HTR-8/SVneo (cell line): ENCODE measurements around the gene FAH.

ENCODE experiments used
- DNase-seq: peaks from one replicate; pipeline ENCODE4 v3.0.0; 2011; ENCODE audit warnings: low spot score, mixed read lengths; ENCODE audit not compliant: insufficient read length
- FAIRE-seq: peaks from 2 replicates; lab custom pipeline; 2011; peaks lifted over from hg19 to GRCh38; lab: Jason Lieb, UNC

Gene FAH

DNA sequence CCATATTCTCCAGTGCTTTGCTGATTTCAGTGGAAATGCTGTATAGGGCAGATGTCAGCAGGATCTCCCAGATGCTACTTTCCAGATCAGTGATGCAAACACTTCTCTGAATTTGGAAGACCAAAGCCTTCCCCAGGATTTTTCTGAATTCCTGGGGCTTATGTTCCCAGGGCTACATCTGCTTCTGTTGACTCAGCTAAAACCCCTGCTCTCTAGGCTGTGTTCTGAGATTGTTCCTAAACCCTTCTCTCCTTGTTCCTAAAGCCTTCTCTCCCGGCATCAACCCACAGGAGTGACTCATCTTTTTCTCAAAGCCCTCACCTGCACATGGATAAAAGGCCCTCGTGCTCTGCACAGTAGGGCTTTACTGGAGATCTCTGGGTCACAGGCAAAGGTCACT, 35.5 kb downstream of the FAH start:
- DNase-seq: no peak
- no peak for FAIRE-seq

DNA sequence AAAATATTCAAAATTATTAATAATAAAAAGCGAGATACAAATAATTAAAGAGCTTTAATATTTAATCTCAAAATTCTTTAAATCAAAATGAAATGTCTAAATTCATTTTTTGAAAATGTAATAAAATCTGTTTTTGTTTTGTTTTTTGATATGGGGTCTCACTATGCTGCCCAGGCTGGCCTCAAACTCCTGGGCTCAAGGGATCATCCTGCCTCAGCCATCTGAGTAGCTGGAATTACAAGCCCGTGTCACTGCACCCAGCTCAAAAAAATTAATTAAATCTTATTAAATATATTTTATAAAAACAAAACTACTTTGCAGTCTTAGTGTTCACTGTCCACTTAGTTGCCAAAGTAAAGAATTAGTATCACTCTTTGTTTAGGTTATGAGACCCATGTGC, 38.4 kb downstream of the FAH start:
- FAIRE-seq (no peak), DNase-seq (no peak)

DNA sequence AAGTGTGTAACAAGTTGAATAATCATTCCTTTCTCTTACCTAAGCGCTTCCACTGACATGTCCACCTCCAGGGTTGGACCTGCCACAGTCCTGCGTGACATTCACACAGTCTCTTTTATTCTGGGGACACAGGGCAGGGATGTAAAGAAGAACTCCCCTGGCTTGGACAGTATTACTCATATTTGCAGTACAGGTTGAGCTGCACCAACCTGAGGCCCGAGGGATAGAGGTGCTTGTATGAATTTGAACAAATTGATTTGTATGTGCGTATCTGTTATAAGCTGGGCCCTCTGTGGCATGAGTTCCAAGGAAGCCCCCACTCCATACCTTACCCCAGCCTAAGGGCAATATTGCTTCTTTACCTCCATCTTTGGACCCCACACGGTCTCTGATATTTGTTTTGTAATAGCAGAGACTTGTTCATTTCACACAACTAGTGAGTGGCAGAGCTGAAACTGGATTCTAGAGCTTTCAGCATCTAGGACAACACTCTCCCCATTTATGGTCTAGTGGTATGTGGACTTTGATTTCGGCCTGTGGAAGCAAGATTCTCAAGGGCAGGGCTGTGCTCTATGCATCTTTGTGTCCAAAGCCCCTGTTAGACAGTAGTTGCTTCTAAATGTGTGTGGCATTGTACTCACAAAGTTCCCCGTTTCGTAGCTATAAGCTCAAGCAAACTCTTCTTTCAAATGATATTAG, 39.2 kb downstream of the FAH start:
- DNase-seq: no peak
- FAIRE-seq: no peak

DNA sequence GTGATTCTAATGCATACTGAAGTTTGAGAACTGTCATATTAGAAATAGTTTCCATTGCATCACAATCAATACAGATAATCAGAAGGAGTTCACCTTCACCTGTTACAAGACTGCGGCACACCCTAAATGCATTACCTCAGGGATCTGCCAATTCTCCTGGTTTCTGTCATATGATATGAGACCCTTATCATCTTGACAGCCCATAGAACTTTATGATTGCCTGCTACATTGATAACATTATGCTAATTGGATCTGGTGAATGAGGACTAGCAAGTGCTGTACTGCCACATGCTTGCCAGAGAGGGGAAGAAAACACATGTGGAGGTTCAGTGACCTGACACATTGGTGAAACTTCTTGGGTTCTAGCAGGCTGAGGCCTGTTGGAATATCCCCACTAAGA, 41.4 kb downstream of the FAH start:
- DNase-seq: no peak
- FAIRE-seq: no peak

DNA sequence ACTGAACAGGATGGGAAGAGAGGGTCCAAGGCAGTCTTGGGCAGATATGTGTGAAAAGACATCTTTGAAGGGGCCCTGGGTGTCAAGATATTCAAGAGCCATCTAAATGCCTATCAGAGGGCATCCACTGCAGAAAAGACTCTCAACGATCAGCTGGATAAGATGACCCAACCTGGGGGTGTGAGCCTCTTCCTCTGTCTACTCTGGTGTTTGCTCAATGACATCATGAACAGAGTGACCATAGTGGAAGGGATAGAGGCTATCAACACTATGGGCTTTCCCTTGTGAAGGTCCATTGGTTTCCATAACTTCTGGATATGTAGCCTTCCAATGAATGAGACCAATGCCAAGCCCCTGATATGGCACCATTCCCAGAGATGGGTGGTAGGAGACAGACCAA, 42.1 kb downstream of the FAH start:
- FAIRE-seq (no peak), DNase-seq (no peak)

DNA sequence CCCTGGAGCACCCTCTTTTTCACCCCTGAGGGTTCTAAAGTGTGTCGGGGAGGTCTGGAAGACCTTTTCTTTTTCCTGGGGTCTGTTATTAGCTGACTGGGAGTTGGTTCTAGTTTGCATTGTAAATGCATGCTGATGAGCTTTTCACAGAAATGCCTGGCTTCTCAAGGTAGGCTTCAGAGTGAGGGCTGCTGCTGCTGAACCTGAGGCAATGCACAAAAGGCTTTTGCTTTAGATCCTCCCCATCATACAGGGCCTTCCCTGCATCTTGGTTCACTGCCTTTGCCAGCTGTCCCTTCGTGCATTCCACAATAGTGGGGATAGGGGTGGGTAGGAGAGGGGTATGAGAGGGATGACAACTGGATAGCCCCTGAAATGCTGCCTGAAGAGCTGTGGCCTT, 46.6 kb downstream of the FAH start:
- no peak for FAIRE-seq

DNA sequence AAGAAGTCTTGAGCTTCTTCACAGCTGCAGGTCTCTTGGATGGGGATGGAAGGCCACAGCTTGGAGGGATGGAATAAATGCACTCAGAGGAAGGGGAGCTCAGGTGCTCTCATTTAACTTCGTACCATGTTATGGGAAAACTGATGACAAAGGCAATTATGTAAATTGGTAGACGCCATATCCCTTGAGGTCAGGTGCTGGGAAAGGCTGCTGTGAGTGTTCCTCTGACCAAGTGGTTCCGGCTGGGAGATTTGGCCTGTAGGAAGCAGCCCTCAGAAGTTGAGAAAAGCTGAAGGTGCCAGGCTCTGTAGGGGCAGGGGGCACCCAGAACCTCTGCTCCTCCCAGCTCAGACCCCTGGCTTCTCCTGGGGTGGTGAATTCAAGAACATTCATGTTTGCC, 47.1 kb downstream of the FAH start:
- no peak for DNase-seq
- no peak for FAIRE-seq

More for the DNA sequence above, 46.6 kb downstream of the FAH start:
- DNase-seq: no peak

DNA sequence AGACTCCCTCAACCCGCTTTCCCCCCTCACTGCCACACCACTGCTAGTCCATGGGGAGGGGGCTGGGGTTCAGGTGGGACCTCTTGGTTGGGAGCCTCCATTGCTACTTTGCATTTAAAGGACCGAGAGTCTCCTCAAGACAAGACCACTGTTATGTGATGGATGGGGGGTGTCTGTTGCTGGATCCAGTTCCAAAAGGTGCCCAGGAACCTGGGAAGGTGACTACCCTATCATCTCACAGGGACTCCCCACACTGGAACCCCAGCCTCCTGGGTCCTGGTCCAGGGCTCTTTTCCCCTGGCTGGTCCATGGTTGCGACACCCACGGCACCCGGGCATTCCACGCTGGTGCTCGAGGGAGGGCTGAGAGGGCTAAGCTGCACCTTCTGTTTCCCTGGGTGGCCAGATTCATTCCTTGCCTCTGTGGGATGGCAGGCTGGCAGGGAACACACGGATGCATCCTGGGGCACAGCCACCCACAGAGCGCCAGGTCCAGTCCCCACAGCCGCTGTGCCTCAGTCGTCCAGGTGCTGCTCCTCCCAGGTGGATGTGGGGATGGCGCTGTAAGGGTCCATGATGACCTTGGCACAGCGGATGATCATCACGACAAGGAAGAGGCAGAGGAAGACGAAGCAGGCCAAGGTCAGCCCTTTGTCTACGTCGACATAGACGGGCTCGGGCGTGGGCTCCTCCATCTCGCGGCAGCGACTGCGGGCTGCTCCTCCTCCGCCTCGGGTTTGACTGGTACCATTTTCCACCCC, 48.6 kb downstream of the FAH start:
- no peak for DNase-seq
- FAIRE-seq: no peak

DNA sequence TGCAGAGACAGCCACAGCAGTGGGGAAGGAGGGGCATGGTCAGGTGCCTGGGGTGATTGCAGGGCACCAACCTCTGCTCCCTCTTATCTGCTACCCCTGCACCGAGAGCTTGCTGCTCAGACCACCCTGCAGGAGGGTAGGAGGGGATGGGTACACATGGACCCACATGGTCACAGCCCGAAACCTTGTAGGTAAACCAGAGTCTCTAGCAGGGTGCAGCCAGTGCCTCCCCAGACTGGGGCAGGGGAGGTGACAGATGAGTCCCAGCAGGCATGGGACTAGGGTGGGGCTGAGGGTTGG, 49.2 kb downstream of the FAH start:
- DNase-seq (no peak), FAIRE-seq (no peak)

DNA sequence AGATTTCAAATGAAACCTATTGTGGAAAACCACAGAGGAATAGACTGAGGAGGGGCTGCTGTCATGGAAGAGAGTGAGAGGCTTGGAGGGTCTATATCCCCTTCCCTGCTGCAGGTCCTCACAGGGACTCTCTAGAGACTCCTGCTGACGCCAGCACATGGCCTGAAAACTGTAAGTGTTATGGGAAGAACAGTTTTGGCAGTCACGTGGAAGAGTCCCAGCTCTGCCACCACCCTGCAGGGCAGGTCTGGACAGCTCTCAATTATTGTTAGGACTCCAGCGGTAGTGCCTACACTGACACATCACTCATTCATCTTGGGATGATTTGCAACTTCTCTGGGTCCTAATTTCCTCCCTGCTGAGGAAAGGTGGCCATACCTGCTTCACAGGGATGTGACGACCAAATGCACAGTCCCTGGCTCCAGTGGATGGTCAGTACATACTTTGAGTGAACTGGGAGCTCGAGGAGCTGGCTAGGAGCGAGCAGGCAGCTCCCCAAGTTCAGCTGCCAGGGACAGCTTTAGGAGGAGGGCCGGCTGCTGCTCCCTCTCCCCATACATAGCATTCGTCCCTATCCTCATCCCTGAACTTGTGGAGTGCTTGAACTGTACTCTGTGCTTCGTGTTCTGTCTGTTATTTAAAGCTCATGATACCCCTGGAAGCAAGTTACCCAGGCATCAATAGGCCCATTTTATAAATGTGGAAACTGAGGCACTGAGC, 50.0 kb downstream of the FAH start:
- DNase-seq (peak; percentile 10), FAIRE-seq (no peak)

DNA sequence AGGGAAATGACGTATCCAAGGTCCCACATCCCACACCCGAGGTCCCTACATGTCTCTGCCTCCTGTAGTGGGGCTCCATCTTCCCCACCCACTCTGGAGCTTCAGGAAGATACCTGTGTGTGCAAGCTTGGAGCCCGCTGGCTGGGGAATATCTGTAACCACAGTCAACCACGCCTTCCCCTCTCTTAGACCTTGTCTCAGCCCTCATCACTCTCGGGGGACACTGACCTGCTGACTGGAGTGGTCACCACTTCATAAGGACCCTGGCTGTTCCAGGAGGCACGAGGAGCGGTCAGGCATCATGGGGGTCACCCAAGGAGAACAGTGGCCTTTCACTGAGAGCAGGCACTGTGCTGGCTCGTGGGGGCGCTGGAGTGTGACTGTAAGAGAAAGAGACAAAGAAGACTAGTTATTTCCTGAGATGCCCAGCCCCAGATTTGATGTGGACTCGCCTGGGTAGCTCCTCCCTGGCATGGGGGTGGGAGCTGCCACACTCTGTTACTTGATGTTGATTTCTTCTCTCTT, 50.6 kb downstream of the FAH start:
- FAIRE-seq: no peak
- DNase-seq: no peak

DNA sequence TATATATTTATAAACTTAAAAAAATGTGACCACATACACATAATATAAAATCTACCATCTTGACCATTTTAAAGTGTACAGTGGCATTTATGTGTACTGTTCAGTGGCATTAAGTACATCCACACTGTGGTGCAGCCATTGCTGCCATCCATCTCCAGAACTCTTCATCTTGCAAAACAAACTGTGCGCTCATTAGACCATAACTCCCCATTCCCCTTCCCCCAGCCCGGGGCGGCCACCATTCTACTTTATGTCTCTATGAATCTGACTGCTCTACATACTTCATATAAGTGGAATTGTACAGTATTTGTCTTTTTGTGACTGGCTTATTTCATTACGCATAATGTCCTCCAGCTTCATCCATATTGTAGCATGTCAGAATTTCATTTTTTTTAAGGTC, 51.4 kb downstream of the FAH start:
- DNase-seq: no peak
- FAIRE-seq: no peak

DNA sequence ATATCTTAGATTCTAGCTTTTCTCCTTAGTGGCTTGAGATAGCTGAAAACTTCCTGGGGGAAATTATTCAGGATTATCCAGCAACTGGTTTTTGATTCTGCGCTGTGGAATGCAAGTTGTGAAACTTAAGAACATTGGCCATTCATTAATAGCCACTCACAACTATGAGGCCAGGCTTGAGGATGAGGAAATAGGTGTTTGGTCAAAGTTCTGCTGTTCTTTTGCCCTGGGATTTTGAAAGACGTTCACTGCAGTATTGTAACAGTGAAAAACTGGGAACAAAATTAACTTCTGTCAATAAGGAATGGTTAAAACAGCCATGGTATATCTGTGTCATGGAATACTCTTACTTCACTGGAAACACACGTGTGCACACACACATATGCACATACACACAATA, 55.1 kb downstream of the FAH start:
- FAIRE-seq (no peak), DNase-seq (no peak)

DNA sequence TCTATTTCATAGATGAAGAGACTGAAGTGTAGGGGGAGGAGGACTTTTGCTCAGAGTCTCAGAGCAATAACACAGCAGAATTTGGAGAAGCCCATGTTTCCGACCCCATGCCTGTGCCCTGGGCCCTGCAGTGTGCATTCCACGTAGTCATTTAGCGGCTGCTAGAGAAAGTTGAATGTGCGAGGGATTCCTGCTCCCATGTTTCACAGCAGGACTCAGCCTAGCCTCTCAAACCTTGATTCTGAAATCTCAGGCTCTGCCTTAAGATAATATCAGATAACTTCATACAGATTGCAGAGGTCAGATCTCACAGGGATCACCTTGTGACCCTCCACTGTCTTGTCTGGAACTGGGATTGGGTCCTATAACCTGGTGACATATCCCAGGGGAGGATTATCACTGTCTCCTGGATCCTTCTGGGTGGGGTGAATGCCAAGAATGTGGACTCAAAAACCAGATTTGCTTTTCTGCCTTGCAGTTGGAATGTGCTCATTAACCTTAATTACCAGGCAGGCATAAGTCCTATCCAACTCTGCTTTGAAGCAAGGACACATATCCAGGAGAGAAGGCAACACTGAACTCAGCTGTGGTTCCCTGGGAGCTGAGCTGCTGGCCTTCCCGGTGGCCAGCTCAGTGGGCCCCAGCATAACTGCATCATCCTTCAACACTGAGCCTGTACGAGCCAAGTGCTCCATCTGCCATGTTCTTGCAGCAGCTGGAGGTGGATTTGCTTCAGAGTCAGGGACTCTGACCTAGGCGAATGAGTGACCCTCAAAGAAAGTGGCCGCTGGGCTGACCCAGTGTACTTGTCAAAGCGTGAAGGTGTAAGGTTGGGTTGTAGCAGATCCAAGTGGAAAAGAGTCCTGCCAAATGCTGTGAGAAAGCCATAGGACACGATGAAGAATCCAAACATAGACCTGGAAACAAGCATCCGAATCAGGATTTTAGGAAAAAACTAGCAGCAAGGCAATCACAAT, 56.2 kb downstream of the FAH start:
- no peak for FAIRE-seq
- DNase-seq: no peak

DNA sequence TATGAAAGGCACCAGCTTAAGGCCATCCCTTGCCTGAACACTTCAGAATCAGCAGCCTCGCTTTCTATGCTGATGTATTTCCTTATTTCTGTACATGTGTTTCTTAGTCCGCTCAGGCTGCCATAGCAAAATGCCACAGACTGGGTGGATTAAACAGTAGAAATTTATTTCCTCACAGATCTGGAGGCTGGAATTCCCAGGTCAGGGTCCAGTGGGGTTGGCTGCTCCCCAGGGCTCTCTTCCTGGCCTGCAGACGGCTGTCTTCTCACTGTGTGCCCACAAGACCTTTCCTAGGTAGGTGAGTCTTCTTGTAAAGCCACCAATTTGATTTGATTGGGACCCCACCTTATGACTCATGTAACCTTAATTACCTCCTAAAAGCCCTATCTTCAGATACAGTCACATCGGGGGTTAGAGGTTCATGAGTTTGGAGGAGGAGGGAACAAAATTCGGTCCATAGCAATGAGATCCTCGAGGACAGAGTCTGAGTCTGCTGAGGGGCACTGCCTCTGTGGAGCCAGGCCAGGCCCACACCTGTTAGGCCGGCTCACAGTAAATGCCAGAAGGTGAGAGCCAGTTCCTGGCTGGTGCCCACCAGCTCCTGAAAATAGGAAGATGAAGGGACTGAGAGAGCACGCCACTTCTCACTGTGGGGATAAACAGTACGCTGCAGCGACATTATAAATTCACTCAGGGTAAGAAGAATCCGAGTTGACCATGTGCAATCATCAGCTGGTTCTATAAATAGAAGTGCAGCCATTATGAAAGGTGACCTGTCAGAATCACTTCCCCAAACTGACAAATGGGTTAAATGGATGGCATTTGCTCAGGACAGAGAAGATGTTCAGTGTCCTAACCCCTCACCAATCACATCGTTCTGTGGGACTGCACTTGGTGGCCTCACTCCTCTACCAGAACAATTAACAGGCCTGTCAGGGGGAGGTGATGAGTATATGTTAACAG, 58.1 kb downstream of the FAH start:
- FAIRE-seq: no peak

DNA sequence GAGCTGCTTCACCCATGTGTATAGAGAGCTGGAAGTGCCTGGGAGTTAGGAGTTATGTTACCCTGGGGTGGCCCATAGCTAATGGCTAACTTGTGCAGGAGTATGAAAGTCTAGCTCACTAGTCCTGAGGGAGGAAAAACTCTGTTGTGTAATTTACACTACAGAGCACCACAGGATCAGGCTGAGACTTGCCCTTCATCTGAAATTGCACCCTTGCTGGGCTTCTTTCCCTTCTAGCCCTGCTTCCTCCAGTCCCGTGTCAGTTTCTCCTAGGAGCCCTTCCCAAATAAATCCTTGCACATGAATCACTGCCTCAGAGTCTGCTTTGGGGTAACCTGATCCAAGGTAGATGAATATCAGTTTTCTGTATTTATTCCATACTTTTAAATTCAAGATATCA, 59.2 kb downstream of the FAH start:
- FAIRE-seq: no peak
- DNase-seq: no peak

More for the DNA sequence above, 58.1 kb downstream of the FAH start:
- no peak for DNase-seq

DNA sequence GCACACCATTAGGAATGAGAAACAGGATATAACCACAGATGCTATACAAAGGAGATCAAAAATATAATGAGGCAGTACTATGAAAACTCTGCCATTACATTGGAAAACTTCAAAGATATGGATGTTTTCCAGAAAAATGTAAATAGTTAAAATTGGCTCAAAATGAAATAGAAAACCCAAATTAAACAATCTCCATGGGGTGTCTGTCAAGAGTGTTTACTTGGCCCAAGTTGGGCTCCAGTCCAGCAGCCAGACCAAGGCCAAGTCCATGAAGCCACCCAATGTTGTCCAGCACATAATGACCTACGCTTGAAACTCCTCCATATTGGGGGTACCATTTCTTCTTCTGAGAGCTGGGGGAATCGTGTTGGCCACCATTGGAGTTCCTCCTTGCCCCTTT, 62.1 kb downstream of the FAH start:
- no peak for FAIRE-seq

DNA sequence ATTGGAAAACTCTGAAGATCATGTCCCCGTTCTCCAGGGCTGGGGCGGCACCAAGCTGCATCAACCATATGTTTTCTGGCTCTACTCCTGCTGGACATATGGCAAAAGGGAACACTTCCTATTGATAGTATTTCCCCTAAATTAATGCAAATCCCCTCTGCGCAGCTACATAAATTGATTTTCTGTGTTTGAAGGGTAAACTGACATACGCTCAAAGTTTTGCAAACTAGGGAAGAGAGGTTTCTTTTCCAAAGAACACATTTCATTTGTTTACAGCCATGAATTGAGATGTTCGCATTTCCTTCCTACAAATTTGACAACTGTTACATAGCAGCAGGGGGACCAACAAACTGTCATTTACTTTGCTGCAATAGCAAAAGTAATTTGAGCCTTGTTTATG, 63.3 kb downstream of the FAH start:
- DNase-seq (no peak), FAIRE-seq (no peak)

More for the DNA sequence above, 62.1 kb downstream of the FAH start:
- no peak for DNase-seq

DNA sequence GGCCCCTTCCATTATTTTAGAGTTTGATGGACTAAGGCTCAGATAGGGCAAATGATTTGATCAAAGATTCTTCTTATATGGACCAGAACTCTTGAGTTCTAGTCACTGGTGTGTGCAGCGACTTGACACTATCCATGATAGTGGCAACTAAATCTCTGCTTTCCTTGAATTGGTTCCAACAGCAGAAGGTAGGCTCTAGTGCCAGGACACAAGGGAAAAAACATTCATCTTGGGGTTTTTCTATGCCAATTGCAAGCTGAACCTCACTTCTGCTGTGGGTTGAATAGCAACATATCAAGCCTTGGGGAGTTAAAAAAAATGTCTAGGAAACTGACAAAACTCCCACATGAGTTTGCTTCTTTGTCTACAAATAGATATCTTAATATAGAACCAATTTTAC, 64.1 kb downstream of the FAH start:
- FAIRE-seq: no peak
- no peak for DNase-seq
